PFSK-1 (cell line): Measurements from ENCODE around the gene ZNF169.

Experiments
- POLR2AphosphoS5 ChIP-seq: IDR thresholded peaks from 2 replicates; pipeline ENCODE4 v1.6.1; 2012; ENCODE audit warnings: low read depth, mild to moderate bottlenecking, control low read depth, low read length, moderate library complexity
- SIN3A ChIP-seq: IDR thresholded peaks from 2 replicates; pipeline ENCODE4 v1.6.1; 2012; ENCODE audit warnings: mild to moderate bottlenecking, low read length, moderate library complexity, borderline replicate concordance; ENCODE audit not compliant: insufficient read depth
- TAF1 ChIP-seq: IDR thresholded peaks from 2 replicates; pipeline ENCODE4 v1.6.1; 2012; ENCODE audit warnings: low read length, control low read depth, borderline replicate concordance; ENCODE audit not compliant: insufficient read depth

- TF ChIP-seq SIN3A (no peak), POLR2AphosphoS5 (no peak), TAF1 (no peak)
These were observed 41.6 kb downstream of the ZNF169 start for GRCh38 chr9:94300470-94301301.
